RWPE2 (cell line): ENCODE measurements around the gene ARMH1.

Source experiments
- ATAC-seq: fragments of 200-7000 bp; cut with Tn5 transposase; 3 replicates; pipeline ENCODE4 v1.9.1; 2021; ENCODE audit warnings: low read depth
- DNase-seq: peaks from one replicate; pipeline ENCODE4 v3.0.0-alpha.2; 2020; ENCODE audit warnings: low spot score
- H3K27ac ChIP-seq: fragments of 450-650 bp; 2 replicates; pipeline ENCODE4 v1.5.1; 2017; ENCODE audit warnings: mild to moderate bottlenecking; ENCODE audit not compliant: poor library complexity, severe bottlenecking
- H3K27me3 ChIP-seq: fragments of 250-450 bp; sonication (Bioruptor Pico); 2 replicates; pipeline ENCODE4 v1.5.1; 2021; ENCODE audit warnings: mild to moderate bottlenecking, moderate library complexity; ENCODE audit not compliant: insufficient read depth, poor library complexity, severe bottlenecking
- H3K36me3 ChIP-seq: fragments of 250-450 bp; sonication (Bioruptor Pico); 2 replicates; pipeline ENCODE4 v1.5.1; 2020; ENCODE audit warnings: low read depth, mild to moderate bottlenecking, moderate library complexity
- H3K4me1 ChIP-seq: fragments of 250-450 bp; sonication (Bioruptor Pico); 2 replicates; pipeline ENCODE4 v1.5.1; 2021; ENCODE audit warnings: mild to moderate bottlenecking, moderate library complexity; ENCODE audit not compliant: insufficient read depth, poor library complexity, severe bottlenecking
- H3K4me3 ChIP-seq: fragments of 250-450 bp; sonication (Bioruptor Pico); 2 replicates; pipeline ENCODE4 v1.5.1; 2021; ENCODE audit warnings: mild to moderate bottlenecking, moderate library complexity; ENCODE audit not compliant: severe bottlenecking
- H3K9me3 ChIP-seq: fragments of 250-450 bp; sonication (Bioruptor Pico); 2 replicates; pipeline ENCODE4 v1.5.1; 2021; ENCODE audit warnings: mild to moderate bottlenecking, moderate library complexity; ENCODE audit not compliant: severe bottlenecking
- CTCF ChIP-seq: fragments of 450-650 bp; IDR thresholded peaks from one replicate; pipeline ENCODE4 v1.5.1; 2017; ENCODE audit warnings: mild to moderate bottlenecking, moderate library complexity; ENCODE audit not compliant: poor library complexity, severe bottlenecking

The ARMH1 gene

GRCh38 chr1:44679468-44679867 is 5.0 kb downstream of the ARMH1 start:
- Histone ChIP-seq H3K27me3 (no peaks in the 10 kb centered on the region), H3K4me1 (peaks cover 17% of the 10 kb centered on the region), H3K4me3 (no peak overlapping the region), H3K9me3 (no peaks in the 10 kb centered on the region), H3K27ac (no peak overlapping the region), H3K36me3 (no peaks in the 10 kb centered on the region)
- DNase-seq (no peak), ATAC-seq (no peak)
- TF ChIP-seq CTCF: no peak

DNA sequence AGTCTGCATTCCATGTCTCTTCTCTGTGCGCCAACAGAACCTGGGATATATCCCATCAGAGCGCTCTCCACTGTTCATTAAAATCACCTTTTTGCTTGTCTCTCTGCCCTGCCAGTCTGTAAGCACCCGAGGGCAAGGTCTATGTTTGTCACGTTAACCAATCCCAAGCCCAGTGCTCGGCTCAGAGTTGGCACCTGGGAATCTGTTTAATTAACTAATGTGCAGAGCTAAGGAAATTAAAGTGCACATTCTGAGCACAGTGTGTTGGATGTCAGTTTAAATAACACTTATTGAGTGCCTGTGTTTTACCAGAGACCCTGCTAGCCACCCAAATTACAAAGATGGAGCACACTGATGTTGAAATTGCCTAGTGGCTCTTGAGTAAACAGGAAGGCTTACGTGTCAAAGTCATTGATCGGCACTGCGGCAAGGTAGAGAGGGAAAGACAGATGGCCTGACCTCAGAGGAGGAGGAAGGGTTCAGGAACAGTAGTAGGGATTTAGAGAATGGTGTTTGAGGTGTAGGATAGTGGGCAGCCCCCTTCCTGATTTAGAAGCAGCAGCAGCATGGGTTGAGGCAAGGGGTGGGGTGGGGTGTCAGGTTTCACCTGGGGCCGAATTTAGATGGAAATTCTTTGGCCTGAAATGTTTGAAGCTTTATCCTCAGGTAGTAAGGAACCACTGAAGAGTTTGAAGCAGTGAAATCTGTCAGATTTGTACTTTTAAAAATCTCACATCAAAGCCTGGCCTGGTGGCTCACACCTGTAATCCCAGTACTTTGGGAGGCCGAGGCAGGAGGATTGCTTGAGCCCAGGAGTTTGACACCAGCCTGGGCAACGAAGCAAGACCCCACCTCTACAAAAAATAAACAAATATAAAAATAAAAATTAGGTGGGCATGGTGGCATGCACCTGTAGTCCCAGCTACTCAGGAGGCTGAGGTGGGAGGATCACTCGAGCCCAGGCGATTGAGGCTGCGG is 7.7 kb downstream of the ARMH1 start:
- Histone ChIP-seq H3K27ac (no peak overlapping the region), H3K36me3 (no peaks in the 10 kb centered on the region), H3K9me3 (no peaks in the 10 kb centered on the region), H3K27me3 (no peaks in the 10 kb centered on the region), H3K4me3 (no peak overlapping the region), H3K4me1 (no peaks in the 10 kb centered on the region)
- no peak for DNase-seq
- TF ChIP-seq CTCF: no peak
- ATAC-seq: no peak

DNA sequence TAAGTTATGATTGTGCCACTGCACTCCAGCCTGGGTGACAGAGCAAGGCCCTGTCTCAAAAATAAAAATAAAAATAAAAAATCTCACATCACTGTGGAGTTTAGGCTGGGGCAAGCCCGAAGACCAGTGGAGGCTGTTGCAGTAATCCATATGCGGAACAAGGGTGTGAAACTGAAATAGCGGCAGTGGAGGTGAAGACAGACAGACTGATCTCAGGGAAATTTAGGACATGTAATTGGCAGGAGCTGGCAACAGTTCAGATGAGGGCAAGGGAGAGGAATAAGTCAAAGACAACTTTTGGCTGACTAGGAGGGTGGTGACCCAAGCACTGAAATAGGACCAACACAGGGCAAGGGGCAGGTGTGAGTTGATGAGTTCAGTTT is 8.4 kb downstream of the ARMH1 start:
- Histone ChIP-seq H3K36me3 (no peaks in the 10 kb centered on the region), H3K27ac (no peak overlapping the region), H3K4me3 (no peak overlapping the region), H3K4me1 (no peaks in the 10 kb centered on the region), H3K9me3 (no peaks in the 10 kb centered on the region), H3K27me3 (no peaks in the 10 kb centered on the region)
- DNase-seq (no peak), ATAC-seq (no peak)
- TF ChIP-seq CTCF: no peak

- Histone ChIP-seq H3K27ac (no peak overlapping the region), H3K27me3 (no peaks in the 10 kb centered on the region), H3K36me3 (no peaks in the 10 kb centered on the region), H3K4me1 (no peaks in the 10 kb centered on the region), H3K4me3 (no peak overlapping the region), H3K9me3 (no peaks in the 10 kb centered on the region)
- ATAC-seq (no peak), DNase-seq (no peak)
- TF ChIP-seq CTCF: no peak
Measured at GRCh38 chr1:44684525-44684924, 10.0 kb downstream of the ARMH1 start.

DNA sequence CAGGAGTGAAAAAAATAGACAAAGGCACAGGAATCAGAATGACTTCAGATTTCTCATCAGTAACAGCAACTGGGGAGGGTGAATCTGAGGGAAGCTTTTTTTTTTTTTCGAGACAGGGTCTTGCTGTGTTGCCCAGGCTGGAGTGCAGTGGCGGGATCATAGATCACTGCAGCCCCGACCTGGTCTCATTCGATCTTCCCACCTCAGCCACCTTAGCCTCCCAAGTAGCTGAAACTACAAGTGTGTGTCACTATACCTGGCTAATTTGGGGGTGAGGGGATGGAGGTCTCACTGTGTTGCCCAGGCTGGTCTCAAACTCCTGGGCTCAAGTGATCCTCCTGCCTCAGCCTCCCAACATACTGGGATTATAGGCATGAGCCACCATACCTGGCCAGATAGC is 10.7 kb downstream of the ARMH1 start:
- Histone ChIP-seq H3K27me3 (no peaks in the 10 kb centered on the region), H3K4me3 (no peak overlapping the region), H3K4me1 (no peaks in the 10 kb centered on the region), H3K9me3 (no peaks in the 10 kb centered on the region), H3K27ac (no peak overlapping the region), H3K36me3 (no peaks in the 10 kb centered on the region)
- no peak for DNase-seq
- no peak for ATAC-seq
- no peak for TF ChIP-seq CTCF
